SK-N-MC (cell line): ENCODE data around the gene GRXCR2.
"Not testable (repeated sequence)": the region's sequence is repeated elsewhere in the genome, so short reads cannot be mapped to it uniquely, and the experiment has no call there.

Source experiments
- EZH2 ChIP-seq: fragments of 200-600 bp; sonication (generic); IDR thresholded peaks from one replicate; pipeline ENCODE4 v1.6.1; 2017; ENCODE audit warnings: antibody characterized with exemption
- FOXP2 ChIP-seq: optimal IDR thresholded peaks from 2 replicates; pipeline ENCODE3; 2011; ENCODE audit warnings: mild to moderate bottlenecking, moderate library complexity; ENCODE audit not compliant: insufficient read depth; ENCODE audit errors: extremely low read length, control extremely low read depth
- POLR2AphosphoS5 ChIP-seq: IDR thresholded peaks from 2 replicates; pipeline ENCODE4 v1.6.1; 2012; ENCODE audit warnings: mild to moderate bottlenecking, low read depth, low read length, borderline replicate concordance

- TF ChIP-seq EZH2, POLR2AphosphoS5, FOXP2: not testable (repeated sequence)
Observed at GRCh38 chr5:145891378-145891777, 18.6 kb upstream of the GRXCR2 start.
